ENCODE data around the gene DBP.

- no peak for TF ChIP-seq EP300 (IDR thresholded peaks at IDR 0.05; ENCODE audit: low read depth)
- TF ChIP-seq CTCF (IDR thresholded peaks at IDR 0.05) = no peak
- TF ChIP-seq POLR2AphosphoS5 (IDR thresholded peaks at IDR 0.05) = no peak
These were observed 4.7 kb upstream of the DBP start for GRCh38 chr19:48641850-48642249.
